ENCODE results near the gene AKIRIN2.
A peak's percentile ranks its signal among the peaks of the same experiment; 100 is the strongest.
"Not testable (repeated sequence)": the region's sequence is repeated elsewhere in the genome, so short reads cannot be mapped to it uniquely, and the experiment has no call there.

The AKIRIN2 gene

DNA sequence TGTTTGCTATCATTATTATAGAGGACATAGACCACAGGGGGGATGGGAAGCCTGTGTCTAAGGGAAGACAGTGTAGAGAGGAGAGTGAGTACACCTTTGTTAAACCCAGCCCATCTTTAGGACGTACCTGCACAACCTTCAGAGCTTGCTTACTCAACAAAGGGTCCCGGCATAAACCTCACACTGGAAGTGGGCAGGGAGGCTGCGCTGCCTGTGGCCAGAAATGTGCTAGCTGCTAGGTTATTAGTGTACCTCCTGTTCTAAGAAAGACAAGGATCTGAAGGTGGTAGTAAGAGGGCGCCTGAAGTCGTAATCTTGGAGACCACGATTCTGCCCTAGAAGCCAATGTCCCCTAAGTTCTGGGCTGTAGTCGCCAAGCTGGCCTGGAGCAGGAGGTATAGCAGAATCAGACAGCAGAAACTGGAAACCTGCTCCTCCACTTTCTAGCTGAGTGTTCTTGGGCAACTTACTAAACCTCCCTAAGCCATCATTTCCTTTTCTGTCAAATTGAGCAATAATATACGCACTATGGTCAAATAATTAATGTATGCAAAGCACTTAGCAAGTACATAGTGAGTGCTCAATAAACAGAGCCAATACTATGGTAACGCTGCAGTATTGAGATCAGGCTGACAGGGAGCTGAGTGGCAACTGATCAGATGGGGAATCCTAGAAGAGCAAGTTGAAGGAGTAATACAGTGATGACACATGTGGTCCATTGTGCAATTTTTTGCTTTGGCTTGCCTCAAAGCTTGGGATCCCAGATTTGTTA is 16.8 kb upstream of the AKIRIN2 start:
- no peak for DNase-seq (ENCODE audit: low read depth in 3 of 3)

DNA sequence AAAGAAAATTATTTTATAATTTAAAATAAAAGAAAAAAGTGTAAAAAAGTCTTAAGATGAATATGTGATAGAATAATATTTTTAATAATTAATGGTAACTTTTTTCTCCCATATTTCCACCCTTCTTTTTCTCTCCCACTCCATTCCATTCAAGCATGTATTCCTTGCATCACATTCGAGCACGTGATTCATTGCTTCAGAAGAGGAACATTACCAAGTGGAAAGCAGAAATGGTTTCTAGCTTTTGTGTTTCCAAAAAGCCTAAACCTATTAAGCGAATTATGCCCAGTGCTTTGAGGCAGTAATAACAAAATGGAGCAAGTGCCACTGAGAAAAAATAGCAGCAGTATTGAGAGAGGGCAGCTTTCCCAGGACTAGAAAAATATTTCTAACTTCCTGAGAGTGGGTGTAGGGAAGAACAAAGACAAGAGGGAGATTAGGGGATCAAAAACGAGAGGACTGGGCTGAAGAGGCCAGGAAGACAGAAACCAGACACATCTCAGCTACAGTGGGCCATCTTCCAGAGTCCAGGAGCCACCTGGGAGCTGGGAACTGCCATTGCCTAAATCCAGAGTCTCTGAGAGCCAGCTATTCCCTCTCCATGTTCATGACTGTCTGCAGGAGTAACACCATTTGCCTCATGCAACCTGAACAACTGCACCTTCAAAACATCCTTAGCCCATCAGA is 15.0 kb upstream of the AKIRIN2 start:
- DNase-seq (ENCODE audit: low read depth in 3 of 3): no peak

GRCh38 chr6:87714093-87714842 is 12.2 kb upstream of the AKIRIN2 start:
- DNase-seq (ENCODE audit: low read depth in 3 of 3): no peak

- not testable (repeated sequence) for DNase-seq (ENCODE audit: low read depth in 3 of 3)
Observed at GRCh38 chr6:87712713-87713112, 10.7 kb upstream of the AKIRIN2 start.

GRCh38 chr6:87710090-87710489 is 8.1 kb upstream of the AKIRIN2 start:
- no peak for DNase-seq (ENCODE audit: low read depth in 3 of 3)

- not testable (repeated sequence) for DNase-seq (ENCODE audit: low read depth in 3 of 3)
Observed at GRCh38 chr6:87708581-87709427, 6.8 kb upstream of the AKIRIN2 start.

DNA sequence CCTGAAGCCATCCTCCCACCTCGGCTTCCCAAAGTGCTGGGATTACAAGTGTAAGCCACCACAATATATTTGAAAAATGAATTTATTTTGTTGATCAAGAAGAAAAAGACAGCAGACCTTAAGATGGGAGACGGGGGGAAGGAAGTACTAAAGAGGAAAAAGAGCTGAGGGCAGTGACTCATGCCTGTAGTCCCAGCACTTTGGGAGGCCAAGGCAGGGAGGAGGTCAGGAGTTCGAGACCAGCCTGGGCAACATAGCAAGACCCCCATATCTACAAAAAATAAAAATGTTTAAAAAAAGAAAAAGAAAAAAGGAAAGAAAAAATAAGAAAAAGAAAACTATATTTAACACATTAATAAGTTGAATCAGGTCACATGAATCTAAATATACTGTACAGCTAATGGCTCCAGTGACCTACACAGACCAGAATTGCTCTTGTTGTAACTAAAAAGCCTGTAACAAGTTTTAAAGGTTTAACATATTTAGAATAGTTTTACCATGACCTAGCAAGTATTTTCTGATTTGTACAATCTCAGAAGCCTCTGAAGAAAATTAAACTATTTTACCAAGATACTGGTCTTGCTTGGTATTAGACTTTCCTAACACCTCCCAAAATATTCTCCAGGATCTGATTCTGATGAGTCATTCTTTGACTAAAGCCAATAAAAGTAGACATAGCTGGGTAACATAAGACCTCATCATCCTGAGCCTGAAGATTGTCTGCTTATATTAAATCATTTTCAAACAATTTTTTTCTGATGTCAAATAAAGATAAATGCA is 4.3 kb upstream of the AKIRIN2 start:
- DNase-seq (ENCODE audit: low read depth in 3 of 3): no peak

DNA sequence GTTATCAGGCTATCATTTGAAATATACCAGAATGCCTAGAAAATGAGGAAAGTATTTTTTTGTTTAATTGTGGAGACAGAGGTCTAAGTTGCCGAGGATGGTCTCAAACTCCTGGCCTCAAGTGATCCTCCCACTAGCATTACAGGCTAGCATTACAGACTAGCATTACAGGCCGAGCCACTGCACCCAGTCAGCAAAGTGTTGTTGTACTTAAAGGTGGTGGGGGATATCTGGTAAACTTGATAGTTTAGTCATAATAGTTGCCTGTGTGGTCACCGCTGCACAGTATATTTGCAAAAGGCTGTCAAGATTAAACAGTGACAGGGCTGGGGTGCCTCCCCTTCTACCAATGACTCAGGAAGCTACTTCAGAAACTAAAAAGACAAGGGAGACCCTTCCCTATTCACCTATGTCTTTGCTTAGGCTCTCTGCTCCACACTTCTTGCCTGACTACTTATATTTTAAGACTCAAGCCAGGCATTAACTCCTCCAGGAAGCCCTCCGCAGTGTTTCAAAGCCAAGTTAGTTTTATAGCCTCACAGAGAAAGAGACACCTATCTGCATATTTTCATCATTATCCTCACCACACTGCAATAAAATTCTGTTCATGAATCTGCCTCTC is 3.1 kb upstream of the AKIRIN2 start:
- DNase-seq (ENCODE audit: low read depth in 3 of 3): peak; percentile 34 to 52 (median 46)

- DNase-seq (ENCODE audit: low read depth in 3 of 3): not testable (repeated sequence)
Observed at GRCh38 chr6:87703039-87703438, 1.0 kb upstream of the AKIRIN2 start.

- no peak for DNase-seq (ENCODE audit: low read depth in 3 of 3)
Observed at GRCh38 chr6:87702589-87702945, 534 bp upstream of the AKIRIN2 start.

- no peak for DNase-seq (ENCODE audit: low read depth in 3 of 3)
Observed at GRCh38 chr6:87701344-87701675, 723 bp downstream of the AKIRIN2 start.

- DNase-seq (ENCODE audit: low read depth in 3 of 3): peak; percentile 6 to 34 (median 20)
Observed at GRCh38 chr6:87700397-87701343, 1.4 kb downstream of the AKIRIN2 start.

DNA sequence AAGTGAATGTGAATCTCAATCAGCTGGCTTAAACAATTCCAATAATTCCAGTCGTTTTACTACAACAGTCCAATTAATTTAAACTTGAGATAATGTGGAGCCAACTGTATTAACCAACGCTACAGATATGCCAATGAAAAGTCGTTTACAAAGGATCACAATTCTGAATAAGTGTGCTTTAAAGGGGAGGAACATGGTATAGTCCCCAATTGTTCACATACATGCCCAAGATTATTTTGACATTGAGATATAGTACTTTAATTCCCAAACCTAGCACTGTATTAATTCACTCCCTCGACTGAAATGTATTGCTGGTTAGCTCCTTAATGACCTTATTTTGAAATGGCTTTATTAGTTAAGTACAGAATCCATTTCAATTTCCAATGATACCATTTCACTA is 2.5 kb downstream of the AKIRIN2 start:
- no peak for DNase-seq (ENCODE audit: low read depth in 3 of 3)

- no peak for DNase-seq (ENCODE audit: low read depth in 3 of 3)
Observed at GRCh38 chr6:87698547-87699006, 3.5 kb downstream of the AKIRIN2 start.

- DNase-seq (ENCODE audit: low read depth in 3 of 3): no peak
Observed at GRCh38 chr6:87697581-87698546, 4.2 kb downstream of the AKIRIN2 start.

DNA sequence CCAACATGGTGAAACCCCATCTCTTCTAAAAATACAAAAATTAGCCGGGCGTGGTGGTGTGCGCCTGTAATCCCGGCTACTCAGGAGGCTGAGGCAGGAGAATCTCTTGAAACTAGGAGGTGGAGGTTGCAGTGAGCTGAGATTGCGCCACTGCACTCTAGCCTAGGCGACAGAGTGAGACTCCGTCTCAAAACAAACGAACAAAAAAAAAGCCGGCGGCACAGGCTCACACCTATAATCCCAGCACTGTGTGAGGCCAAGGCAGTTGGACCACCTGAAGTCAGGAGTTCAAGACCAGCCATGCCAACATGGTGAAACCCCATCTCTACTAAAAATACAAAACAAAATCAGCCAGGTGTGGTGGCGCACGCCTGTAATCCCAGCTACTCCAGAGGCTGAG is 5.2 kb downstream of the AKIRIN2 start:
- DNase-seq (ENCODE audit: low read depth in 3 of 3): not testable (repeated sequence)

DNA sequence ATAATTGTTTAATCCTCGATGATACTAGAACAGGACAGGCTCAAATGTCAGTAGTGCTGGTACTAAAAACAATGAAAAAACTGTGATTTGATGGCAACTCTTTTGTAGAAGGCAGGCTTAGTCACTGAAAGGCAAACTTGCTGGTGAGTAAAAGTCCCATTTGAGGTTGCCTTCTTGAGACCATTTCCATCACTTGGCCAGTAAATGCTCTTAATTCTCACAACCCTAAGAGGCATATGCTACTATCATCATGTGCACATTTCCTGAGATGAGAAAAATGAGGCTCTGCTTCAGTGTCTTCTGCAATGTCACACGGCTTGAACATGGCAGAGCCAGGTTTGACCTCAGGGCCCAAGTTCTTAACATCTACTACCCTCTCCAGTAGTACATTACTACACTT is 9.9 kb downstream of the AKIRIN2 start:
- no peak for DNase-seq (ENCODE audit: low read depth in 3 of 3)

GRCh38 chr6:87690441-87690840 is 11.6 kb downstream of the AKIRIN2 start:
- DNase-seq (ENCODE audit: low read depth in 3 of 3): no peak
